ENCODE data around the gene F12.
"Not testable (repeated sequence)": the region's sequence is repeated elsewhere in the genome, so short reads cannot be mapped to it uniquely, and the experiment has no call there.

The F12 gene

DNA sequence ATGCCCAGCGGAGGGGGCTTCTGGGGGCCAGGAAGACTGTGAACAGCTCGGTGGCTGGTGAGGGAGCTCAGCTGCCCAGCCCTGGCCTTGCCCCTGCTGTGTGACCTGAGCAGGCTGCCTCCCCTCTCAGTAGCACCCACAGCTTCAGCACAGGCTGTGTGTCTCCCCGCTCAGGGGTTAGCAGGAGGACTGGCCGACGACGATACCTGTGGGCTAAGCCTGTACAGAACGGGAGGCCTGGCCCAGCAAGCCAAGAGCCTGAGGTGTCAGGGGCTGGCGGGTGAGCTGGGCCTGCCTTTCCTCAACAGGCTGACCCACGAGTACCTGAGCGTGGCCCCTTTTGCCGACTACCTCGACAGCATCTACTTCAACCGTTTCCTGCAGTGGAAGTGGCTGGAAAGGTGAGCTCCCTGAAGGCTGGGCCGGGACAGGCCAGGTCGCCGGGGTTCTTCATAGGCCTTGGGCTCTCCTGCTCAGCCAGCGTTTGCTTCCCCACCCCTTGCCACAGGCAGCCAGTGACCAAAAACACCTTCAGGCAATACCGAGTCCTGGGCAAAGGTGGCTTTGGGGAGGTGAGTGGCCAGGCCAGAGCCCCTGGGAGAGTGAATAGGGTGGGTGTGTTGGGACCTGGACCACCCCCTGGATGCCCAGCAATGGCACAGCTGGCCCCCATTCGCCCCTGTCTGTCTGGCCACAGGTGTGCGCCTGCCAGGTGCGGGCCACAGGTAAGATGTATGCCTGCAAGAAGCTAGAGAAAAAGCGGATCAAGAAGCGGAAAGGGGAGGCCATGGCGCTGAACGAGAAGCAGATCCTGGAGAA, 23.7 kb upstream of the F12 start:
- no peak for DNase-seq (ENCODE audit: low spot score)
- FAIRE-seq: no peak

GRCh38 chr5:177432143-177432838, 22.9 kb upstream of the F12 start:
- no peak for DNase-seq (ENCODE audit: low spot score)
- no peak for FAIRE-seq

DNA sequence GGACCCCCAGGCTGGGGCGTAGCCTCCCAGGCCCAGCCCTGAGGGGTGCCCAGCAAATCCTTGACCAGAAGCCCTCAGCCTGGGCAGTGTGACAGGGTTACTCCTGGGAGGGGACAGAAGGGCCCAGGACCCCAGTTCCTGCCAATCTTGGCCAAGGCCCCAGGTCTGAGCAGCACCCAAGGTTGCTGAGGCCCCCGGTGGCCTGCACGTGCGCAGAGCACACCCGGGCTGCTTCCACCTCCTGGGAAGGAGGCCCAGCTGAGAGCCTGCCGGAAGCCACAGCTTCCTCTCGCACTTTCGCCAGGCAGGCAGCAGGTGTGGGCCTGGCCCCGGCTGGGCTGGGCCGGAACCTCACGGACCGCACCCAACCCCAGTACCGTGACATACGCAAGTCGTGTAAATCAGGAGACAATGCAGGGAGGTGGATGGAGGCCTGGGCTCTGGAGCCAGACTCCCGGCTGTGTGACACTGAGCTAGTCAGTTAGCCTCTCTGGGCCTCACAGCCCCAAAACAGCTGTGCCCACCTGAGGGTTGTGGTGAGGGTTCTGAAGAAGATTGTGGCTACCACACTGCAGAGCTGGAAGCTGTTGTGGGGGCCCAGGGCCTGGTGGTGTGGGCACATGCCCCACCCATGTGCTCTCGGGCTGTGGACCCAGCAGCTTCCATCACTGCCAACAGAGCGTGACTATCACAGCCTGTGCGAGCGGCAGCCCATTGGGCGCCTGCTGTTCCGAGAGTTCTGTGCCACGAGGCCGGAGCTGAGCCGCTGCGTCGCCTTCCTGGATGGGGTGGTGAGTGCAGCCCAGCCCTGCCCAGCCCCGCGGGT, 22.2 kb upstream of the F12 start:
- no peak for DNase-seq (ENCODE audit: low spot score)
- no peak for FAIRE-seq

- DNase-seq (ENCODE audit: low spot score) (no peak), FAIRE-seq (no peak)
Observed at GRCh38 chr5:177430972-177431316, 21.6 kb upstream of the F12 start.

DNA sequence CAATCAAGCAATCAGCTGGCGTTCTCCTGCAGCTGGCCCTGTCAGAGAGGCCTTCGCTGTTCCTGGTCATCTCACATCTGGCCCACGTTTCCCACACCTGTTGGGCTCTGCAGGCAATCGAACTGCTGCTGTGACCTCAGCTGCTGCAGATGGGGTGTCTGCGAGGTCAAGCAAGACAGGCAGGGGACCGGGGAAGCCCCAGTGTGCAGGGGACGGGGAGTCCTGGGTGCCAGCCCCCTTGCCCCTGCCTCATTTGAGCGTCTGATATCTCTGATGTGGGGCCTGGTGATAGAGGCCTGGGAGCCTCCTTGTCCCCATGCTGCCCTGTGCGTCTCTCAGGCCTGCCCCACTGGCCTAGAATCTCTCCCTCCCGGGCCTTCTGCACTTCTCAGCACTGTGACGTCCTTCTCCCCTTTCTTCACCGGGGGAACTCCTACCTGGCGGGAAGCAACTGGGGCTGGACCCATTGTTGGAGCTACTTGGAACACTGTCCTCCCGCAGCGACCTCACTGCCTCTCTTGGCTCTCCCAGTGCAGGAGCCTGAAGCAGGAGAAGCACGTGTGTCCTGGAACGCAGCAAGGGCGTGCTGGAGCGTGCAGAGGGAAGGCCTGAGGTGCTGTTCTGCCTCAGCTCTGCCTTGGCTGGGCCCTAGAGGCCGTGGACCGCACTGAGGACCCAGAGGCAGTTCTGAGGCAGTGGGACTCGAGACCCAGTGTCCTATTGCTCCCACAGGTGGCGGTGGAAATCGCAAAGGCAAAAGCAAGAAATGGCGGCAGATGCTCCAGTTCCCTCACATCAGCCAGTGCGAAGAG, 21.0 kb upstream of the F12 start:
- no peak for FAIRE-seq
- DNase-seq (ENCODE audit: low spot score): no peak

- FAIRE-seq: no peak
- no peak for DNase-seq (ENCODE audit: low spot score)
Observed at GRCh38 chr5:177429248-177430040, 20.1 kb upstream of the F12 start.

- DNase-seq (ENCODE audit: low spot score): no peak
- FAIRE-seq: no peak
Observed at GRCh38 chr5:177428574-177429217, 19.3 kb upstream of the F12 start.

DNA sequence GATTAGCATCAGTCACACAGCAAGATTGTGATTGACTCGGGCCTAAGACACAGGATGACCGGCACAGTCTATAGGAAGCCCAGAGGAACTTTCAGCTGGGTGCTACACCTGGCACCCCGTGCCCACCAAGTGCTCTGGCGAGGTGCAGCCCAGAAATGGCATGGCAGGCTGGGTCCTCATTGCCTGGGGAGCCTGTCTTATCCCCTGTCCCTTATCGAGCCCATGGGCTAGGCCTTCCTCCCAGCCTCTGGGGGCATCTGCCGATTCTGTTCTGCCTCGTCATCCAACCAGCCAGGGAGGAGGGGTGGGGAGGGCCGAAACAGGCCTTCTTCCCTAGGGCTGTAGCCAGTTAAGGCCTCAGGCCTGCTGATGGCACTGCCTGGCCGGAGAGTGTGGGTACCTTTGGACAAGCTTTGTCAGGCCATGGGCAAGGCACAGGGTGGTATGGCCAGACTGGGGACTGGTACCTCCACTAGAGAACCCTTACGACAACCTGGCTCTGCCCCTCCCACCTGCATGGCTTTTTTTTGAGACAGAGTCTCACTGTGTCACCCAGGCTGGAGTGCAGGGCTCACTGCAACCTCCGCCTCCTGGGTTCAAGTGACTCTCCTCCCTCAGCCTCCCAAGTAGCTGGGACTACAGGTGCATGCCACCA, 18.7 kb upstream of the F12 start:
- no peak for DNase-seq (ENCODE audit: low spot score)
- FAIRE-seq: no peak

- DNase-seq (ENCODE audit: low spot score) (no peak), FAIRE-seq (no peak)
Observed at GRCh38 chr5:177427211-177427822, 18.0 kb upstream of the F12 start.

DNA sequence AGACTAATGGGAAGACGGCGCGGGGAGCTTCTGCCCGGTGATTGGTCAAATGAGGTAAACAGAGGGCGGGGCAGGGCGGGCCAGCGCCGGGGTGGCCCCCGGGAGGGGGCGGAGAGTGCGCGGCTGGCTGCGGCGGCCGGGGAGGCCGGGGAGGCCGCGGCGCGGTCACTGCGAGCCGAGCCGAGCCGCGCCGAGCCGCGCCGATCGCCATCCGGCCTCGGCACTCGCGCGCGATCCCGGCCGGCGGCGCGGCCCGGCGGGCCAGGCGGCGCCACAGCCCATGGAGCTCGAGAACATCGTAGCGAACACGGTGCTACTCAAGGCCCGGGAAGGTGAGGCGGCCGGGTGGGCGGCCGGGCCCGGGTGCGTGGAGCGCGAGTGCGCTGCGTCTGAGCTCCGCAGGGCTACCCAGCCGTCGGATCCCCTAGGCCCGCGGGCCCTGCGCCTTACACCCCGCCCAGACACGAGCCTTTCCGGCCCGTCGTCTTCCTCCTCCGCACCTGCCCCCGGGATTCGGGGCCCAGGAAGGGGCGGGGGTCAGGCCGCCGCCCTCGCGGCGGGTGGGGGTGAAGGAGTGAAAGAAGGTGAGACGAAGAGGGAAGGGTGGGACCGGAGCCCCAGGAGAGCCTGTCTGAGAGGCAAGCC, 17.3 kb upstream of the F12 start, which contains the start of gene GRK6:
GRK6 (plus strand) TSS at position 111 of the 645 bp plus-strand sequence; CDS start at position 281, 170 bp downstream.
- FAIRE-seq (no peak), DNase-seq (ENCODE audit: low spot score) (no peak)

DNA sequence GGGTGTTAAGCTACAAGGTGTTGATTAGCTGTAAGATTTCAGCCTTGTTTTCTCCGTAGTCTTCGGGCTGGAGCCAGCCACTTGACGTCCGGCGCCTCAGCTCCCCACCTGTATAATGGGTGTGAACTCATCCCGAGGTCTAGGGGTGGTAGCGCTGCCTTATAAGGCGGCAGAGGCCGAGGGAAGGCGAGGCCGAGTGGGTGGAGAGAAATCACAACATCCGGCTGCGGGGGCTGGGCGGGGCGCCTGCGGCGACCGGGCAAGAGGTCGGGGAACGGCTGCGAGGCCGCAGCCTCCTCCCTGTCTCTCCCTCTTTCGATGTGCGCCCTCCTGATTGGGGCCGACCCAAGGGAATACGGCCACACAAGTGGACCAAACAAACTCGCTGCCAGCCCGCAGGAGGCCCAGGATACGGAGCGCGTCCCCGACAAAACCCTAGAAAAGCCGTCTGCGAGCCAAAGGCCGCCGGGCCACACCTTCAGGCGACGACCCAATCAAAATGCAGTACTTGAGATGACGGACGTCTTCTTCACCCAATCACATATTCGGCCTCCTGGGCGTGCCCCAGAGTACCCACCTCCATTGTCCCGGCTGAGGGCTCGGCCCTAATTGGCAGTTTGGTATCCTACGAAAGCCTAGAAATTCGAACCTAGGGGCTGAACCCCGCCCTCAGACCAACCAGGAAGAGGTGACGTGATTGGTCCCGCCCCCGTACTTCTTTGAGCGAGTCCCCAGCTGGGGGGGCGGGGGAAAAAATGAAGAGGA, 16.6 kb upstream of the F12 start:
- FAIRE-seq (peak; percentile 95), DNase-seq (ENCODE audit: low spot score) (peak; percentile 100)

DNA sequence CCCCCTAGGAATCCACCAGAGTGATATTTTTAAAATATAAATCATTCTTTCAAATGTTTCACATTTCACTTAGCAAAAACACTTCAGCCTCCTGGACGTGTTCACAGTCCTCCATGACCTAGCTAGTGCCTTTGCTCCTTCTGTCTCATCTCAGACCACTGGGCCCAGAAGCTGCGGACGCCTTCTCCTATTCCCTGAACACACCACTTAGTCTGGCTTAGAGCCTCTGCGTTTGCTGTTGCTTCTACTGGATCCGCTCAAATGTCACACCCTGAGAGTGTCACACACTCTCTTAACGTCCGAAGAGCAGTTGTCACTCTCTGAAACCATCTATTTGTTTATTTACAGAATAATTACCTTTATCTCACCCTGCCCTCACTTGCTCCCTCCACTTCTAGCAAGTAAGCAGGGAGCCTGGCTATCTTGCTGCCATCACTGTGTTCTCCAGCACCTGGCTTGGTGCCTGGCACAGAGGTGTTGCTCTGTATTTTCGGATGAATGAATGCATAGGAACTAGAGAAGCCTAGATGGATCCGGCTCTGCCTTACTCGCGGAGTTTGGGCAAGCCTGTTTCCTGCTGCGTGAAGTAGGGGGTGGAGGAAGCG, 15.9 kb upstream of the F12 start:
- DNase-seq (ENCODE audit: low spot score) (no peak), FAIRE-seq (no peak)

DNA sequence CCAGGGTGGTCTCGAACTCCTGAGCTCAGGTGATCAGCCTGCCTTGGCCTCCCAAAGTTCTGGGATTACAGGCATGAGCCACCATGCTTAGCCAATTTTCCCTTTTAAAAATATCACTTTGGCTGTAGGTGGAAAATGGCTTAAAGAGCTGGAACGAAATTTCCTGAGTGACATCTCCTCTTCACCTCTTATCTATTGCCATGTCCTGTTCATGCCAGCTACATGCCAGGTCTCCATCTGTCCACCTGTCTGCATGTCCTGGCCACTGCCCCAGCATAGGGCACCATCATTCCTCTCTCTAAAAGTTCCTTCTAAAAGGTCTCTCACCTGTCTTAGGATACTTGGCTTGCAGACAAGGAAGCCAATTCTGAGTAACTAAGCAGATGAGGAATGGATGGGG, 14.3 kb upstream of the F12 start:
- DNase-seq (ENCODE audit: low spot score): no peak
- no peak for FAIRE-seq

- DNase-seq (ENCODE audit: low spot score): no peak
- FAIRE-seq: no peak
Observed at GRCh38 chr5:177421062-177421798, 11.9 kb upstream of the F12 start.

- not testable (repeated sequence) for FAIRE-seq; DNase-seq (ENCODE audit: low spot score)
Observed at GRCh38 chr5:177420472-177420871, 11.1 kb upstream of the F12 start.

- FAIRE-seq: no peak
- DNase-seq (ENCODE audit: low spot score): no peak
Observed at GRCh38 chr5:177419046-177419445, 9.7 kb upstream of the F12 start.
